ENCODE data around the gene LIMS2. TPM values are rescaled to one million over a fixed set of nuclear protein-coding genes. Genes with fewer than 3 reads are reported as not detected.

Gene LIMS2
- total and polyA plus RNA-seq, 2 experiments from 2014 or later, result 1.6 to 3.5 TPM

GRCh38 chr2:127649100-127649611 lies 26.2 kb downstream of the LIMS2 start (continued):
- TF ChIP-seq, protein P1, sequence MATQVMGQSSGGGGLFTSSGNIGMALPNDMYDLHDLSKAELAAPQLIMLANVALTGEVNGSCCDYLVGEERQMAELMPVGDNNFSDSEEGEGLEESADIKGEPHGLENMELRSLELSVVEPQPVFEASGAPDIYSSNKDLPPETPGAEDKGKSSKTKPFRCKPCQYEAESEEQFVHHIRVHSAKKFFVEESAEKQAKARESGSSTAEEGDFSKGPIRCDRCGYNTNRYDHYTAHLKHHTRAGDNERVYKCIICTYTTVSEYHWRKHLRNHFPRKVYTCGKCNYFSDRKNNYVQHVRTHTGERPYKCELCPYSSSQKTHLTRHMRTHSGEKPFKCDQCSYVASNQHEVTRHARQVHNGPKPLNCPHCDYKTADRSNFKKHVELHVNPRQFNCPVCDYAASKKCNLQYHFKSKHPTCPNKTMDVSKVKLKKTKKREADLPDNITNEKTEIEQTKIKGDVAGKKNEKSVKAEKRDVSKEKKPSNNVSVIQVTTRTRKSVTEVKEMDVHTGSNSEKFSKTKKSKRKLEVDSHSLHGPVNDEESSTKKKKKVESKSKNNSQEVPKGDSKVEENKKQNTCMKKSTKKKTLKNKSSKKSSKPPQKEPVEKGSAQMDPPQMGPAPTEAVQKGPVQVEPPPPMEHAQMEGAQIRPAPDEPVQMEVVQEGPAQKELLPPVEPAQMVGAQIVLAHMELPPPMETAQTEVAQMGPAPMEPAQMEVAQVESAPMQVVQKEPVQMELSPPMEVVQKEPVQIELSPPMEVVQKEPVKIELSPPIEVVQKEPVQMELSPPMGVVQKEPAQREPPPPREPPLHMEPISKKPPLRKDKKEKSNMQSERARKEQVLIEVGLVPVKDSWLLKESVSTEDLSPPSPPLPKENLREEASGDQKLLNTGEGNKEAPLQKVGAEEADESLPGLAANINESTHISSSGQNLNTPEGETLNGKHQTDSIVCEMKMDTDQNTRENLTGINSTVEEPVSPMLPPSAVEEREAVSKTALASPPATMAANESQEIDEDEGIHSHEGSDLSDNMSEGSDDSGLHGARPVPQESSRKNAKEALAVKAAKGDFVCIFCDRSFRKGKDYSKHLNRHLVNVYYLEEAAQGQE (IDR thresholded peaks at IDR 0.05; ENCODE audit: unreplicated experiment), result no peak
- no peak for TF ChIP-seq JUNB (IDR thresholded peaks at IDR 0.05; ENCODE audit: unreplicated experiment)
- TF ChIP-seq NANOG (IDR thresholded peaks at IDR 0.05; ENCODE audit: borderline replicate concordance), result no peak
- no peak for TF ChIP-seq CREB1 (CRISPR knock-in tag; IDR thresholded peaks at IDR 0.05; ENCODE audit: low read depth)

DNA sequence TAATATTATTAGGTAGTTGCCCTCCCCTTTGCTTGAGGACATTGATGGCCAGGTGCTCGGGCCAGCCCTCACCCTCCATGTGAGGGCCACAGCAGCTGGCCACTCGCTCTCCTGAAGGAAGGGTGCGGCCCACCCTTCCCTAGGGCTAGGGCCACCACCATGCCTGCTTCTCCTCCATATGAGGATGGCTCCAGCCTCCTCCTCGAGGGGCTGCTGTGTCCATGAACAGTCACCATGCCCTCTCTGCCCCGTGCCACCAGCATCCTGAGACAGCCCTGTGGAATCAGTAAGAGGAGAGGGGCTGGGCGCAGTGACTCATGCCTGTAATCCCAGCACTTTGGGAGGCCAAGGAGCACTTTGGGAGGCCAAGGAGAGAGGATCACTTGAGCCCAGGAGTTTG lies 27.0 kb downstream of the LIMS2 start:
- Mint-ChIP-seq H3K9me3 (no peaks in the 10 kb centered on the region), H3K4me3 (no peak overlapping the region), H3K27ac (no peak overlapping the region), H3K4me1 (peaks cover 11% of the 10 kb centered on the region), H3K36me3 (ENCODE audit: low read depth) (no peaks in the 10 kb centered on the region; the same call in 2 of the 3 replicates), H3K27me3 (ENCODE audit: insufficient read depth, low read depth, poor library complexity) (peaks cover 16% of the 10 kb centered on the region)
- H3K4me2 ChIP-seq, result no peak overlapping the region
- no peak for ATAC-seq
- H2AFZ ChIP-seq, result no peak overlapping the region
- H3K27ac ChIP-seq (ENCODE audit: low read depth), result no peak overlapping the region
- H3K9me2 ChIP-seq (ENCODE audit: insufficient read depth), result no peaks in the 10 kb centered on the region
- no peaks in the 10 kb centered on the region for H4K20me1 ChIP-seq (replicated peaks; ENCODE audit: insufficient read depth)
- no peak for DNase-seq (ENCODE audit: low spot score)
- no peaks in the 10 kb centered on the region for H3F3A ChIP-seq (replicated peaks; ENCODE audit: low read depth)
- no peak overlapping the region for H3K4me3 ChIP-seq
- no peaks in the 10 kb centered on the region for H3K4me1 ChIP-seq (ENCODE audit: insufficient read depth)
- no peaks in the 10 kb centered on the region for H3K79me2 ChIP-seq (replicated peaks; ENCODE audit: insufficient read depth)
- no peaks in the 10 kb centered on the region for H3K36me3 ChIP-seq (ENCODE audit: insufficient read depth)
- H3K27me3 ChIP-seq (ENCODE audit: insufficient read depth), result no peaks in the 10 kb centered on the region
- TF ChIP-seq, protein P1 (IDR thresholded peaks at IDR 0.05; ENCODE audit: unreplicated experiment), result no peak
- TF ChIP-seq EZH2 (IDR thresholded peaks at IDR 0.05; ENCODE audit: low read depth, unreplicated experiment) (no peak), NANOG (IDR thresholded peaks at IDR 0.05; ENCODE audit: borderline replicate concordance) (no peak), EZH2phosphoT487 (IDR thresholded peaks at IDR 0.05; ENCODE audit: unreplicated experiment) (no peak), ZNF462 (CRISPR knock-in tag; IDR thresholded peaks at IDR 0.05) (no peak), JUNB (IDR thresholded peaks at IDR 0.05; ENCODE audit: unreplicated experiment) (no peak), POLR2AphosphoS5 (IDR thresholded peaks at IDR 0.05; ENCODE audit: low read depth) (no peak)
- TF ChIP-seq, protein P2, sequence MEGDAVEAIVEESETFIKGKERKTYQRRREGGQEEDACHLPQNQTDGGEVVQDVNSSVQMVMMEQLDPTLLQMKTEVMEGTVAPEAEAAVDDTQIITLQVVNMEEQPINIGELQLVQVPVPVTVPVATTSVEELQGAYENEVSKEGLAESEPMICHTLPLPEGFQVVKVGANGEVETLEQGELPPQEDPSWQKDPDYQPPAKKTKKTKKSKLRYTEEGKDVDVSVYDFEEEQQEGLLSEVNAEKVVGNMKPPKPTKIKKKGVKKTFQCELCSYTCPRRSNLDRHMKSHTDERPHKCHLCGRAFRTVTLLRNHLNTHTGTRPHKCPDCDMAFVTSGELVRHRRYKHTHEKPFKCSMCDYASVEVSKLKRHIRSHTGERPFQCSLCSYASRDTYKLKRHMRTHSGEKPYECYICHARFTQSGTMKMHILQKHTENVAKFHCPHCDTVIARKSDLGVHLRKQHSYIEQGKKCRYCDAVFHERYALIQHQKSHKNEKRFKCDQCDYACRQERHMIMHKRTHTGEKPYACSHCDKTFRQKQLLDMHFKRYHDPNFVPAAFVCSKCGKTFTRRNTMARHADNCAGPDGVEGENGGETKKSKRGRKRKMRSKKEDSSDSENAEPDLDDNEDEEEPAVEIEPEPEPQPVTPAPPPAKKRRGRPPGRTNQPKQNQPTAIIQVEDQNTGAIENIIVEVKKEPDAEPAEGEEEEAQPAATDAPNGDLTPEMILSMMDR (conservative IDR thresholded peaks at IDR 0.05; ENCODE audit: low read depth in 2 of 2), result no peak
